Measurements from ENCODE around the gene WDR27.

GRCh38 chr6:169667716-169668115 is 34.1 kb downstream of the WDR27 start:
- TF ChIP-seq GATA3 (IDR thresholded peaks at IDR 0.05; ENCODE audit: low read depth, low read length) (no peak), GATA2 (IDR thresholded peaks at IDR 0.05; ENCODE audit: low read depth, low read length) (no peak)
